Heart left ventricle (tissue), 13 donors: ENCODE results near the gene TMEM120A.

ENCODE experiments used
- CTCF ChIP-seq, 12 donors: fragments of 200-600 bp; sonication (generic) in 4 of 12; IDR thresholded peaks; one replicate each; pipeline versions ENCODE4 v1.5.0 to v1.8.0; 2018 to 2022; ENCODE audit warnings: antibody characterized with exemption in 12 of 12, mild to moderate bottlenecking in 5 of 12
- POLR2A ChIP-seq, 2 donors: fragments of 450-650 bp; IDR thresholded peaks; one replicate each; pipeline ENCODE4 v1.6.1; 2017; ENCODE audit warnings: antibody characterized with exemption in 2 of 2, mild to moderate bottlenecking in 2 of 2, moderate library complexity in 2 of 2
- donor health status: ischemic (EF 13 %, LVEDD 7.1; RV severe dilation, severe dysfunction).
- donor health status: DM: no; HTN: yes; CAD: no.
- donor health status: DM: no; HTN: no; CAD: no.
- donor health status: ischemic (EF 25% LVEDD 6.9; RV normal size, moderate dysfunction).
- donor health status: ischemic (EF 25% LVEDD 5.7; RV mildly dilated, moderate dysfunction).
- donor health status: ischemic (EF 35%, LVEDD 5.7; RV mildly dilated, moderate dysfunction).
- donor health status: nonischemic (EF 11% LVEDD 7.7; RV severe dilation, severe dysfunction).
- donor health status: DM: yes; HTN: yes; CAD: no.
- donor health status: PGD.
- donor health status: ischemic (EF 29% LVEDD 5.4; RV normal size, mild dysfunction).
- donor health status: nonischemic (EF 23%, LVEDD 6.1; RV moderate dilation, normal function).

GRCh38 chr7:75987026-75987804, 7.2 kb downstream of the TMEM120A start:
- TF ChIP-seq CTCF (IDR thresholded peaks at IDR 0.05) = no peak
- no peak for TF ChIP-seq POLR2A (IDR thresholded peaks at IDR 0.05)
